ENCODE measurements around the gene CBL.

Gene CBL

DNA sequence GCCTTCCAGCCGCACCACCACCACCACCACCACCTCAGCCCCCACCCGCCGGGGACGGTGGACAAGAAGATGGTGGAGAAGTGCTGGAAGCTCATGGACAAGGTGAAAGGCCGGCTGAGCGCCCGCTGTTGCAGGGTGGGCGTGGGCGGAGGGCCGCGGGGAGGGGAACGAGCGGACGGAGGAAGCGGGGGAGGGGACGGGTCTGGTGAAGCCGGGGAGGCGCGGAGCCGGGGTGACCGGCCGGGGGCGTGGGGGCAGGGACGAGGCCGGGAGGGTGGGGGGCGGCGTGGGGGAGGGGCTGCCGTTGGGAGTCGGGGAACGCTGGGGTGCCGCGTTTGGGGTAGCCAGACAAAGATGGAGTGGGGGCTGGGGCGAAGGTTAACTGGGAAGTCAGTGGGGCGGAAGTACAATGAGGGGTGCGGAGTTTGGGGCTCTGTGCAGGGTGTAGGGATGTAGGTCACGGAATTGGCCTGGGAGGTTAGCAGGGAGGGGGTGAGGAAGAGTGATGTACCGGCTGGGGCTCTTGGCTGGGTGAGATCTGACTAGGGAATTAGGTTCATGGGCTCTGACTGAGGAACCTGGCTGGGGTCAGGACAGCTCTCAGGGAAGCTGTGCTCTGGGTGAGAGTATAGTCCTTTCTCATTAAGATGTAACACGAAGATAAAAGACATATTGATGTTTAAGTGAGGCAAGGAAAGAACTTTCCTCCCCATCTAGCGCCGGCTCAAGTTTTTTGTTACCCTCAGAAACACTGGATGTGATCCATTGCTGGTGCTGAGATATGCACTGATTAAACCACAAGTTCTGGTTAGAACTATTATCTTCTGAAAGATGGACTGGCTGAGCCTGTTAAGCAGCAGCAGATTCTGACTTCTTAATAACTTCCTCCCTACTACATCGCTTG, 624 bp downstream of the CBL start:
- TF ChIP-seq, protein P1, sequence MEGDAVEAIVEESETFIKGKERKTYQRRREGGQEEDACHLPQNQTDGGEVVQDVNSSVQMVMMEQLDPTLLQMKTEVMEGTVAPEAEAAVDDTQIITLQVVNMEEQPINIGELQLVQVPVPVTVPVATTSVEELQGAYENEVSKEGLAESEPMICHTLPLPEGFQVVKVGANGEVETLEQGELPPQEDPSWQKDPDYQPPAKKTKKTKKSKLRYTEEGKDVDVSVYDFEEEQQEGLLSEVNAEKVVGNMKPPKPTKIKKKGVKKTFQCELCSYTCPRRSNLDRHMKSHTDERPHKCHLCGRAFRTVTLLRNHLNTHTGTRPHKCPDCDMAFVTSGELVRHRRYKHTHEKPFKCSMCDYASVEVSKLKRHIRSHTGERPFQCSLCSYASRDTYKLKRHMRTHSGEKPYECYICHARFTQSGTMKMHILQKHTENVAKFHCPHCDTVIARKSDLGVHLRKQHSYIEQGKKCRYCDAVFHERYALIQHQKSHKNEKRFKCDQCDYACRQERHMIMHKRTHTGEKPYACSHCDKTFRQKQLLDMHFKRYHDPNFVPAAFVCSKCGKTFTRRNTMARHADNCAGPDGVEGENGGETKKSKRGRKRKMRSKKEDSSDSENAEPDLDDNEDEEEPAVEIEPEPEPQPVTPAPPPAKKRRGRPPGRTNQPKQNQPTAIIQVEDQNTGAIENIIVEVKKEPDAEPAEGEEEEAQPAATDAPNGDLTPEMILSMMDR (IDR thresholded peaks at IDR 0.05), result no peak
- Histone ChIP-seq H3K4me3 (ENCODE audit: low read depth in 1 of 2, low read length in 1 of 2) (peak overlapping the region; percentile 81 to 98), H3K27me3 (no peaks in the 10 kb centered on the region), H3K4me1 (ENCODE audit: control insufficient read depth in 1 of 2, insufficient read depth in 1 of 2, low read depth in 1 of 2, low read length in 1 of 2) (peaks cover 55 to 59% of the 10 kb centered on the region in 2 experiments), H3K36me3 (peaks cover 4% of the 10 kb centered on the region), H3K27ac (peak overlapping the region; percentile 99), H3K9me3 (no peaks in the 10 kb centered on the region)

DNA sequence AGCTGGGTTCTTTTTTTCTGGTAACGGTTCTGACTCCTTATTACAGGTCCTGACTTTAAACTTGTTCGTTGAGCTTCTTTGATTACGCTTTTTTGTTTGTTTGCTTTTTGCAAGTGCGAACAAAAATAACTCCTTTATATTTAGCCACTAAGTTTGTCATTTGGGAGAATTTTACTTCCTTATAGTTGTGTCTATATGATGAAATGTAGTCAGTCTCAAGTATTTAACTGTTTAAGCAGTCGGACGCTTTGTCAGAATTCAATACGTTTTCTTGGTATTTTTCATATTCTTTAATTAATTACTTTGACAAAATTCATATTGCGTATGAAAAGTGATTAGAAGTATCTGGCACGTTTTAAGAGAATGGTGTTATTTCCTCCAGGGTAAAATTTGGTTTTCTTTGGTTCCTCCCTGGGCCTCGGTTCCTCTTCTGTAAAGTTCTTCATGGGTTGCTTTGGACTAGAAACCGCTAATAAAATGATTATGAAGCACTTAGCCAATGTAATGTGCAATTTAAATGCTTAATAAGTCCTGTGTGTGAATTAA, 1.3 kb downstream of the CBL start:
- TF ChIP-seq, protein P1 (IDR thresholded peaks at IDR 0.05), result no peak
- H3K9me3 ChIP-seq, result no peaks in the 10 kb centered on the region
- H3K4me3 ChIP-seq (ENCODE audit: low read depth in 1 of 2, low read length in 1 of 2), result peak overlapping the region; percentile 81 to 98
- H3K27ac ChIP-seq, result peak overlapping the region; percentile 99
- H3K27me3 ChIP-seq, result no peaks in the 10 kb centered on the region
- H3K4me1 ChIP-seq (ENCODE audit: control insufficient read depth in 1 of 2, insufficient read depth in 1 of 2, low read depth in 1 of 2, low read length in 1 of 2), result peaks cover 55 to 62% of the 10 kb centered on the region in 2 experiments
- peaks cover 4% of the 10 kb centered on the region for H3K36me3 ChIP-seq

DNA sequence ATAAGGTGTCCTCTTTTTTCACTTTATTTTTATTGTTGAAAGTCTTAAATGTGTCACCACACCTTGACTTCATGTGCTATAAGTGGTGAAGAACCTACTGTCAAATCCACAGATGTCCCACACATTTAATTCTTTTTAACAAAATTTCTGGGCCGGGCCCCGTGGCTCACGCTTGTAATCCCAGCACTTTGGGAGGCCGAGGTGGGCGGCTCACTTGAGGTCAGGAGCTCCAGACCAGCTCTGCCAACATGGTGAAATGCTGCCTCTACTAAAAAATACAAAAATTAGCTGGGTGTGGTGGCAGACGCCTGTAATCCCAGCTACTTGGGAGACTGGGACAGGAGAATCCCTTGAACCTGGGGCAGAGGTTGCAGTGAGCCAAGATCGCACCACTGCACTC, 3.0 kb downstream of the CBL start:
- no peaks in the 10 kb centered on the region for H3K27me3 ChIP-seq
- H3K4me3 ChIP-seq (ENCODE audit: low read depth in 1 of 2, low read length in 1 of 2), result no peak overlapping the region
- no peak overlapping the region for H3K27ac ChIP-seq
- H3K36me3 ChIP-seq, result peaks cover 4% of the 10 kb centered on the region
- peaks cover 56% of the 10 kb centered on the region in 2 experiments for H3K4me1 ChIP-seq (ENCODE audit: control insufficient read depth in 1 of 2, insufficient read depth in 1 of 2, low read depth in 1 of 2, low read length in 1 of 2)
- H3K9me3 ChIP-seq, result no peaks in the 10 kb centered on the region
- TF ChIP-seq, protein P1 (IDR thresholded peaks at IDR 0.05), result no peak

DNA sequence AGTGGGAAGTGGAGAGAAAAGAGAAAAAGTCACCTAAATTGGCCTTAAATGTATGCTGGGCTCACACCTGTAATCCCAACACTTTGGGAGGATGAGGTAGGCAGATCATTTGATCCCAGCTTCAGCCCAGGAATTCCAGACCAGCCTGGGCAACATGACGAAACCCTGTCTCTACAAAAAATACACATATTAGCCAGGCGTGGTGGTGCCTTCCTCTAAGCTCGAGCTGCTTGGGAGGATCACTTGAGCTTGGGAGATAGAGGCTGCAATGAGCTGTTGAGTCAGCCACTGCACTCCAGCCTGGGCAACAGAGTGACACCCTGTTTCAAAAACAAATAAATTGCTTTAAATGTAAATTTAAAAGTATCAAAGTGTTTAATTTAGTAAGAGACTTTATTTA, 3.9 kb downstream of the CBL start:
- H3K36me3 ChIP-seq, result peaks cover 4% of the 10 kb centered on the region
- no peaks in the 10 kb centered on the region for H3K9me3 ChIP-seq
- TF ChIP-seq, protein P1 (IDR thresholded peaks at IDR 0.05), result no peak
- peaks cover 47 to 48% of the 10 kb centered on the region in 2 experiments for H3K4me1 ChIP-seq (ENCODE audit: control insufficient read depth in 1 of 2, insufficient read depth in 1 of 2, low read depth in 1 of 2, low read length in 1 of 2)
- peak overlapping the region; percentile 58 for H3K27ac ChIP-seq
- no peak overlapping the region for H3K4me3 ChIP-seq (ENCODE audit: low read depth in 1 of 2, low read length in 1 of 2)
- H3K27me3 ChIP-seq, result no peaks in the 10 kb centered on the region

DNA sequence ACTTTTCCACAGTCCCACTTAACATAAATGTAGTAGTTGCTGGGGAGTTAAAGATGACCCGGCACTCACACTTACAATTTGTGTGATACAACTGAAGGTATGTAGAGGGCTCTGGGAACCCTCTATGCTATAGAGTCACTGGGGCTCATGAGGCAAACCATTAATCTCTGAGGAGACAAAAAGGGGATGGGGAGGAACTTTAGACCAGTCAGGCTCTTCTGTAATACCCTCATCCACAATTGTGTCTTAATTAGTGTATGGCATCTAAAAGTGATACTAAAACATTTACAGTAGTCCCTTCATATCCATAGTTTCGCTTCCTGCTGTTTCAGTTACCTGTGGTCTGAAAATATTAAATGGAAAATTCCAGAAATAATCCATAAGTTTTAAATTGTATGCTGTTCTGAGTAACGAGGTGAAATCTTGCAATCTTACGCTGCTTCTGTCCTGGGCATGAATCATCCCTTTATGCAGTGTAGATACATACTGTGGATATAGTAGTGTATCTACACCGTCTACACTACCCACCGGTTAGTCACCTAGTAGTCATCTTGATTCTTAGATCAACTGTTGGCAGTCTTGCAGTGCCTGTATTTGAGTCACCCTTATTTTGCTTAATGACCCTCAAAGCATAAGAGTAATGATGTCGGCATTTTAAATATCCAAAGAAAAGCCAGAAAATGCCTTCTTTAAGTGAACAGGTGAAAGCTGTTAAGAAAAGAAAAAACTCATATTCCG, 12.2 kb downstream of the CBL start:
- no peaks in the 10 kb centered on the region for H3K9me3 ChIP-seq
- TF ChIP-seq, protein P1 (IDR thresholded peaks at IDR 0.05), result no peak
- no peaks in the 10 kb centered on the region for H3K27me3 ChIP-seq
- H3K27ac ChIP-seq, result no peak overlapping the region
- H3K4me3 ChIP-seq (ENCODE audit: low read depth in 1 of 2, low read length in 1 of 2), result no peak overlapping the region
- peaks cover 17% of the 10 kb centered on the region for H3K36me3 ChIP-seq
- H3K4me1 ChIP-seq (ENCODE audit: control insufficient read depth in 1 of 2, insufficient read depth in 1 of 2, low read depth in 1 of 2, low read length in 1 of 2), result peaks cover 0 to 6% of the 10 kb centered on the region in 2 experiments

Measured in neutrophil (primary cell).